Neural progenitor cell (in vitro differentiated cells): ENCODE data around the gene FOLR1.
"Not testable (repeated sequence)": the region's sequence is repeated elsewhere in the genome, so short reads cannot be mapped to it uniquely, and the experiment has no call there.

Source experiments
- EZH2phosphoT487 ChIP-seq: fragments of 200-600 bp; sonication (generic); IDR thresholded peaks from 2 replicates; pipeline ENCODE4 v1.6.1; 2017; ENCODE audit warnings: antibody characterized with exemption
- TF ChIP-seq, protein P1 (sequence below): fragments of 200-600 bp; sonication (generic); IDR thresholded peaks from 2 replicates; pipeline ENCODE4 v1.5.1; 2017; ENCODE audit warnings: antibody characterized with exemption, mild to moderate bottlenecking

DNA sequence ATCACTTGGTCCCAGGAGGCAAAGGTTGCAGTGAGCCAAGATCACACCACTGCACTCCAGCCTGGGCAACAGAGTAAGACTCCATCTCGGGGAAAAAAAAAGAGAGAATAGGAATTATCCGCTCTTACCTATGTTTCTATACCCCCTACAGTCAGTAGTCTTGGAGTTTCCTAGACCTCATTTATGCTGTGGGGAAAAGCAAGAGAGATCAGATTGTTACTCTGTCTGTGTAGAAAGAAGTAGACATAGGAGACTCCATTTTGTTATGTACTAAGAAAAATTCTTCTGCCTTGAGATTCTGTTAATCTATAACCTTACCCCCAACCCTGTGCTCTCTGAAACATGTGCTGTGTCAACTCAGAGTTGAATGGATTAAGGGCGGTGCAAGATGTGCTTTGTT lies 27.8 kb upstream of the FOLR1 start:
- TF ChIP-seq, protein P1, sequence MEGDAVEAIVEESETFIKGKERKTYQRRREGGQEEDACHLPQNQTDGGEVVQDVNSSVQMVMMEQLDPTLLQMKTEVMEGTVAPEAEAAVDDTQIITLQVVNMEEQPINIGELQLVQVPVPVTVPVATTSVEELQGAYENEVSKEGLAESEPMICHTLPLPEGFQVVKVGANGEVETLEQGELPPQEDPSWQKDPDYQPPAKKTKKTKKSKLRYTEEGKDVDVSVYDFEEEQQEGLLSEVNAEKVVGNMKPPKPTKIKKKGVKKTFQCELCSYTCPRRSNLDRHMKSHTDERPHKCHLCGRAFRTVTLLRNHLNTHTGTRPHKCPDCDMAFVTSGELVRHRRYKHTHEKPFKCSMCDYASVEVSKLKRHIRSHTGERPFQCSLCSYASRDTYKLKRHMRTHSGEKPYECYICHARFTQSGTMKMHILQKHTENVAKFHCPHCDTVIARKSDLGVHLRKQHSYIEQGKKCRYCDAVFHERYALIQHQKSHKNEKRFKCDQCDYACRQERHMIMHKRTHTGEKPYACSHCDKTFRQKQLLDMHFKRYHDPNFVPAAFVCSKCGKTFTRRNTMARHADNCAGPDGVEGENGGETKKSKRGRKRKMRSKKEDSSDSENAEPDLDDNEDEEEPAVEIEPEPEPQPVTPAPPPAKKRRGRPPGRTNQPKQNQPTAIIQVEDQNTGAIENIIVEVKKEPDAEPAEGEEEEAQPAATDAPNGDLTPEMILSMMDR, result not testable (repeated sequence)
- TF ChIP-seq EZH2phosphoT487, result not testable (repeated sequence)
